H1 (cell line): Measurements from ENCODE around the gene DBX1. TPM values are rescaled to one million over a fixed set of nuclear protein-coding genes. Genes with fewer than 3 reads are reported as not detected.

Experiments
- CTCF ChIA-PET: fragments of 300-600 bp; sonication (Branson Sonifier 250); formaldehyde crosslinking; loops from one replicate; lab custom pipeline; 2021; ENCODE audit not compliant: partially characterized antibody; lab: Charles Lee
- POLR2A ChIA-PET: fragments of 300-600 bp; sonication (Branson Sonifier 250); formaldehyde crosslinking; loops from one replicate; lab custom pipeline; 2021; ENCODE audit warnings: inconsistent platforms; ENCODE audit not compliant: partially characterized antibody; lab: Charles Lee
- DNase-seq, 2 experiments: peaks; one replicate each; pipeline versions ENCODE4 v3.0.0 to v3.0.0-alpha.2; 2010 to 2022; ENCODE audit warnings: low spot score in 2 of 2, low read depth in 1 of 2, mixed read lengths in 1 of 2
- FAIRE-seq: peaks from 2 replicates; lab custom pipeline; 2011; peaks lifted over from hg19 to GRCh38; lab: Jason Lieb, UNC
- H2AFZ ChIP-seq: 2 replicates; pipeline ENCODE4 v1.8.1; 2012; ENCODE audit warnings: low read length, inconsistent platforms
- H2AK5ac ChIP-seq: 2 replicates; pipeline ENCODE4 v1.6.1; 2013; ENCODE audit warnings: low read depth, low read length
- H2BK120ac ChIP-seq: replicated peaks from 2 replicates; pipeline ENCODE3; 2013; ENCODE audit warnings: low read depth, low read length, inconsistent platforms
- H2BK12ac ChIP-seq: 2 replicates; pipeline ENCODE4 v1.6.1; 2013; ENCODE audit warnings: low read depth, low read length
- H2BK15ac ChIP-seq: 2 replicates; pipeline ENCODE4 v1.6.1; 2013; ENCODE audit warnings: low read length
- H2BK20ac ChIP-seq: 2 replicates; pipeline ENCODE4 v1.6.1; 2013; ENCODE audit warnings: low read length
- H2BK5ac ChIP-seq: 2 replicates; pipeline ENCODE4 v1.6.1; 2013; ENCODE audit warnings: low read depth, low read length
- H3K14ac ChIP-seq: 2 replicates; pipeline ENCODE4 v1.6.1; 2013; ENCODE audit warnings: inconsistent platforms; ENCODE audit not compliant: insufficient read length
- H3K18ac ChIP-seq: 2 replicates; pipeline ENCODE4 v1.6.1; 2013; ENCODE audit warnings: low read length; ENCODE audit errors: extremely low read depth
- H3K23ac ChIP-seq: 2 replicates; pipeline ENCODE4 v1.6.1; 2013; ENCODE audit warnings: inconsistent platforms; ENCODE audit not compliant: insufficient read length
- H3K23me2 ChIP-seq: 2 replicates; pipeline ENCODE4 v1.6.1; 2013; ENCODE audit warnings: low read depth, low read length
- H3K27ac ChIP-seq: 2 replicates; pipeline ENCODE4 v1.6.1; 2011; ENCODE audit warnings: low read depth, low read length, inconsistent platforms
- H3K27me3 ChIP-seq, 4 experiments: replicated peaks in 1 of 4; 1 replicate in 1 of 4; 2 replicates in 3 of 4; pipeline versions ENCODE4 v1.6.1 to v1.8.1; 2011 to 2013; ENCODE audit warnings: low read length in 3 of 4, mild to moderate bottlenecking in 3 of 4, inconsistent platforms in 2 of 4, mixed read lengths in 2 of 4, moderate library complexity in 1 of 4; ENCODE audit not compliant: control insufficient read depth in 3 of 4, insufficient read depth in 3 of 4; ENCODE audit errors: extremely low read depth in 1 of 4
- H3K36me3 ChIP-seq, 4 experiments: 2 replicates each; pipeline versions ENCODE4 v1.6.1 to v1.8.1; 2011 to 2013; ENCODE audit warnings: mild to moderate bottlenecking in 4 of 4, low read length in 3 of 4, moderate library complexity in 2 of 4, control low read depth in 1 of 4, inconsistent platforms in 1 of 4; ENCODE audit not compliant: insufficient read depth in 4 of 4, control insufficient read depth in 2 of 4
- H3K4ac ChIP-seq: replicated peaks from 2 replicates; pipeline ENCODE3; 2013; ENCODE audit warnings: low read length, low read depth, mixed read lengths, inconsistent platforms; ENCODE audit not compliant: insufficient read length
- H3K4me1 ChIP-seq, 4 experiments: replicated peaks in 1 of 4; 1 replicate in 1 of 4; 2 replicates in 3 of 4; pipeline versions ENCODE4 v1.6.1 to v1.8.1; 2011 to 2013; ENCODE audit warnings: low read length in 3 of 4, inconsistent platforms in 2 of 4, mixed read lengths in 1 of 4; ENCODE audit not compliant: insufficient read depth in 4 of 4, control insufficient read depth in 3 of 4
- H3K4me2 ChIP-seq, 2 experiments: 2 replicates each; pipeline versions ENCODE4 v1.6.1 to v1.8.1; 2011 to 2013; ENCODE audit warnings: low read depth in 2 of 2, low read length in 2 of 2, control low read depth in 1 of 2, inconsistent platforms in 1 of 2, mild to moderate bottlenecking in 1 of 2; ENCODE audit not compliant: insufficient read depth in 1 of 2
- H3K4me3 ChIP-seq, 4 experiments: fragments of 200-600, 300-600 bp in 1 of 4; sonication (generic), shearing (Covaris generic), sonication (Bioruptor Twin) in 1 of 4; 2 replicates each; pipeline versions ENCODE4 v1.5.1 to v1.8.1; 2011 to 2016; ENCODE audit warnings: low read length in 4 of 4, low read depth in 3 of 4, control low read depth in 2 of 4, inconsistent platforms in 2 of 4, mild to moderate bottlenecking in 2 of 4, mixed read lengths in 1 of 4, moderate library complexity in 1 of 4; ENCODE audit not compliant: insufficient read depth in 2 of 4; ENCODE audit errors: extremely low read depth in 1 of 4
- H3K56ac ChIP-seq: replicated peaks from 2 replicates; pipeline ENCODE3; 2013; ENCODE audit warnings: low read depth, mild to moderate bottlenecking, mixed read lengths, low read length, inconsistent platforms; ENCODE audit not compliant: insufficient read length
- H3K79me1 ChIP-seq: 2 replicates; pipeline ENCODE4 v1.6.1; 2013; ENCODE audit warnings: low read depth, low read length, control low read depth
- H3K79me2 ChIP-seq, 2 experiments: 2 replicates each; pipeline versions ENCODE4 v1.6.1 to v1.8.1; 2012 to 2013; ENCODE audit warnings: low read length in 2 of 2, mild to moderate bottlenecking in 2 of 2, inconsistent platforms in 1 of 2; ENCODE audit not compliant: insufficient read depth in 2 of 2, control insufficient read depth in 1 of 2
- H3K9ac ChIP-seq, 4 experiments: replicated peaks in 1 of 4; 1 replicate in 1 of 4; 2 replicates in 3 of 4; pipeline versions ENCODE4 v1.6.1 to v1.8.1; 2011 to 2013; ENCODE audit warnings: low read depth in 3 of 4, low read length in 3 of 4, control low read depth in 2 of 4, mild to moderate bottlenecking in 2 of 4, moderate library complexity in 2 of 4, inconsistent platforms in 1 of 4; ENCODE audit errors: extremely low read depth in 1 of 4
- H3K9me3 ChIP-seq, 2 experiments: 2 replicates each; pipeline versions ENCODE4 v1.6.1 to v1.8.1; 2012 to 2013; ENCODE audit warnings: mild to moderate bottlenecking in 2 of 2, moderate library complexity in 2 of 2, control low read depth in 1 of 2, inconsistent platforms in 1 of 2, low read depth in 1 of 2, low read length in 1 of 2, mixed read lengths in 1 of 2; ENCODE audit not compliant: insufficient read depth in 2 of 2
- H4K20me1 ChIP-seq, 2 experiments: replicated peaks in 1 of 2; 2 replicates each; pipeline versions ENCODE3 to v1.8.1; 2011 to 2013; ENCODE audit warnings: inconsistent platforms in 2 of 2, low read length in 2 of 2, mild to moderate bottlenecking in 1 of 2; ENCODE audit not compliant: insufficient read depth in 2 of 2, control insufficient read depth in 1 of 2
- H4K5ac ChIP-seq: 2 replicates; pipeline ENCODE4 v1.6.1; 2013; ENCODE audit warnings: low read length, low read depth, mixed read lengths, inconsistent platforms; ENCODE audit not compliant: insufficient read length
- H4K8ac ChIP-seq: 2 replicates; pipeline ENCODE4 v1.8.0; 2013; ENCODE audit warnings: mild to moderate bottlenecking, moderate library complexity, low read length, inconsistent platforms; ENCODE audit not compliant: insufficient read depth; ENCODE audit errors: extremely low read depth
- H4K91ac ChIP-seq: replicated peaks from 2 replicates; pipeline ENCODE3; 2013; ENCODE audit warnings: low read length, mixed read lengths, inconsistent platforms; ENCODE audit not compliant: insufficient read length
- EP300 ChIP-seq, 2 experiments: IDR thresholded peaks; 1 replicate in 1 of 2; 2 replicates in 1 of 2; pipeline ENCODE4 v1.6.1; 2011 to 2012; ENCODE audit warnings: low read depth in 2 of 2, low read length in 2 of 2, mild to moderate bottlenecking in 2 of 2, borderline replicate concordance in 1 of 2, inconsistent platforms in 1 of 2, moderate library complexity in 1 of 2
- FOSL1 ChIP-seq: IDR thresholded peaks from 2 replicates; pipeline ENCODE4 v1.6.1; 2011; ENCODE audit warnings: mild to moderate bottlenecking, low read depth, low read length, moderate library complexity; ENCODE audit not compliant: insufficient read depth
- POLR2AphosphoS5 ChIP-seq: IDR thresholded peaks from 2 replicates; pipeline ENCODE4 v1.6.1; 2011; ENCODE audit warnings: low read depth, low read length
- SIRT6 ChIP-seq: IDR thresholded peaks from one replicate; pipeline ENCODE4 v1.7.1; 2012; ENCODE audit warnings: low read length, inconsistent platforms
- TCF12 ChIP-seq: IDR thresholded peaks from 2 replicates; pipeline ENCODE4 v1.6.1; 2011; ENCODE audit warnings: low read depth, mild to moderate bottlenecking, low read length
- WGBS, 2 experiments: shearing (Covaris generic) in 1 of 2; methylation state at CpG; one replicate each; pipeline versions ENCODE4 v1.1.6 to v1.1.7; 2013 to 2015; ENCODE audit warnings: low lambda C conversion rate in 2 of 2, mixed read lengths in 2 of 2, inconsistent platforms in 1 of 2, low coverage in 1 of 2, missing lambda C conversion rate in 1 of 2; ENCODE audit not compliant: insufficient replicate concordance in 2 of 2, insufficient coverage in 1 of 2, insufficient read length in 1 of 2; ENCODE audit errors: extremely low coverage in 1 of 2, missing lambda C conversion rate in 1 of 2; 5-methylcytosine and 5-hydroxymethylcytosine counted together
- polyA plus RNA-seq, 7 experiments: library from polyadenylated mRNA; depleted of rRNA in 3 of 7; stranded (reverse) in 5 of 7; unstranded in 2 of 7; fragments of >200 nt in 5 of 7; fragments of 200-250 nt in 2 of 7; gene quantifications; 1 replicate in 5 of 7; 2 replicates in 1 of 7; 4 replicates in 1 of 7; pipeline versions ENCODE4 v1.2.1 to v1.2.3, GENCODE V29; 2011 to 2013; ENCODE audit warnings: missing spikeins in 2 of 7, mixed read lengths in 2 of 7
- total RNA-seq: library from RNA; stranded (reverse); fragmentation: NEBNext Ultra II Directional; extraction: Animal tissue kit (Norgen Biotek cat#: 25700); gene quantifications from 2 replicates; pipeline ENCODE4 v1.2.1, GENCODE V29; 2021

The DBX1 gene
- total and polyA plus RNA-seq, 2 of the 8 experiments (the other 6 are each of a cell fraction or from before 2014, with no cell fraction given), result not detected

GRCh38 chr11:20172721-20173447, 12.6 kb upstream of the DBX1 start:
- Histone ChIP-seq H3K79me1 (no peaks in the 10 kb centered on the region), H3K4ac (no peak overlapping the region), H3K23me2 (no peaks in the 10 kb centered on the region), H3K4me2 (no peak overlapping the region), H4K91ac (no peak overlapping the region), H2BK12ac (no peak overlapping the region), H3K4me3 (no peak overlapping the region), H3K27ac (no peak overlapping the region), H2BK5ac (no peak overlapping the region), H2BK15ac (no peak overlapping the region), H3K36me3 (no peaks in the 10 kb centered on the region), H4K5ac (no peak overlapping the region), H2BK20ac (no peak overlapping the region), H2AK5ac (no peak overlapping the region), H3K18ac (no peak overlapping the region), H2BK120ac (no peak overlapping the region), H3K9me3 (no peaks in the 10 kb centered on the region), H3K14ac (no peak overlapping the region), H3K23ac (no peak overlapping the region), H3K56ac (no peak overlapping the region), H3K27me3 (peaks cover 0 to 5% (median 1%) of the 10 kb centered on the region in 4 experiments; a peak in 3 of 7 replicates), H3K4me1 (no peaks in the 10 kb centered on the region), H3K79me2 (no peaks in the 10 kb centered on the region), H3K9ac (no peak overlapping the region), H4K8ac (no peak overlapping the region), H4K20me1 (no peaks in the 10 kb centered on the region), H2AFZ (no peak overlapping the region)
- 89% methylated on average over 5 of the region's 5 CpGs; no CpG with 5 or more reads in 1 of the 2 experiments for WGBS, 2 experiments
- no peak for TF ChIP-seq FOSL1
- TF ChIP-seq POLR2AphosphoS5, result no peak
- TF ChIP-seq TCF12, result no peak
- TF ChIP-seq EP300 (IDR thresholded peaks at IDR 0.05; ENCODE audit: borderline replicate concordance in 1 of 2, low read depth in 2 of 2, low read length in 2 of 2), result no peak
- TF ChIP-seq SIRT6, result no peak
- CTCF ChIA-PET, result interaction anchor here (2.1 kb wide), 1 partner anchor 44 kb away, joined by 5 read pairs; no protein-coding TSS in a partner anchor
- FAIRE-seq, result no peak
- DNase-seq, result no peak
- POLR2A ChIA-PET, result no interaction called here
